Upper lobe of right lung (tissue), 1 donor: ENCODE data around the gene PKM. TPM values are rescaled to one million over a fixed set of nuclear protein-coding genes. Genes with fewer than 3 reads are reported as not detected.

ENCODE experiments used
- ATAC-seq: fragments of 200-7000 bp; cut with Tn5 transposase; one replicate; pipeline ENCODE4 v1.9.1; 2020; ENCODE audit warnings: mild to moderate bottlenecking, moderate library complexity
- DNase-seq: peaks from one replicate; pipeline ENCODE4 v3.0.0-alpha.2; 2020
- H3K27ac ChIP-seq: fragments of 200-600 bp; one replicate; pipeline ENCODE4 v1.8.0; 2022
- H3K27me3 ChIP-seq: fragments of 200-600 bp; one replicate; pipeline ENCODE4 v1.8.0; 2022; ENCODE audit warnings: mild to moderate bottlenecking
- H3K36me3 ChIP-seq: fragments of 200-600 bp; one replicate; pipeline ENCODE4 v1.8.0; 2022
- H3K4me1 ChIP-seq: fragments of 200-600 bp; one replicate; pipeline ENCODE4 v1.8.0; 2022
- H3K4me3 ChIP-seq: fragments of 200-600 bp; one replicate; pipeline ENCODE4 v1.8.0; 2022; ENCODE audit warnings: mild to moderate bottlenecking
- H3K9me3 ChIP-seq: fragments of 200-600 bp; one replicate; pipeline ENCODE4 v1.8.0; 2022
- CTCF ChIP-seq: fragments of 200-600 bp; IDR thresholded peaks from one replicate; pipeline ENCODE4 v1.8.0; 2022; ENCODE audit warnings: antibody characterized with exemption
- intact Hi-C: fragments of 100-400 bp; cut with DNase I; formaldehyde crosslinking; loops from one replicate; pipeline ENCODE4 v1.11.0; 2022
- total RNA-seq: library from RNA; stranded (reverse); fragmentation: NEBNext Ultra II Directional; extraction: Animal tissue kit (Norgen Biotek cat#: 25700); gene quantifications from one replicate; pipeline ENCODE4 v1.2.1, GENCODE V29; 2021
- donor health status: DM: no; HTN: yes; CAD: no; lungs with severe emphysema.

The PKM gene
- total RNA-seq, 1 donor from 2014 or later: 426 TPM

GRCh38 chr15:72233769-72234168 is 2.8 kb upstream of the PKM start:
- ATAC-seq (no peak), DNase-seq (no peak)
- H3K27me3 ChIP-seq: no peaks in the 10 kb centered on the region
- no peak overlapping the region for H3K27ac ChIP-seq
- TF ChIP-seq CTCF: no peak
- H3K9me3 ChIP-seq: no peaks in the 10 kb centered on the region
- intact Hi-C loops: no loop called here
- no peak overlapping the region for H3K4me3 ChIP-seq
- H3K4me1 ChIP-seq: peaks cover 22% of the 10 kb centered on the region
- no peaks in the 10 kb centered on the region for H3K36me3 ChIP-seq

- H3K27me3 ChIP-seq: no peaks in the 10 kb centered on the region
- DNase-seq: no peak
- peak; percentile 1 for ATAC-seq
- H3K9me3 ChIP-seq: no peaks in the 10 kb centered on the region
- intact Hi-C loops: no loop called here
- no peaks in the 10 kb centered on the region for H3K36me3 ChIP-seq
- peak overlapping the region; percentile 100 for H3K4me3 ChIP-seq
- H3K4me1 ChIP-seq: peaks cover 39% of the 10 kb centered on the region
- peak overlapping the region; percentile 92 for H3K27ac ChIP-seq
- no peak for TF ChIP-seq CTCF
Observed at GRCh38 chr15:72231833-72232478, 966 bp upstream of the PKM start.

- intact Hi-C loops: no loop called here
- peak; percentile 95 for DNase-seq
- Histone ChIP-seq H3K27me3 (no peaks in the 10 kb centered on the region), H3K9me3 (no peaks in the 10 kb centered on the region), H3K27ac (peak overlapping the region; percentile 92), H3K4me1 (peaks cover 54% of the 10 kb centered on the region), H3K4me3 (peak overlapping the region; percentile 100), H3K36me3 (no peaks in the 10 kb centered on the region)
- peak; percentile 76 for ATAC-seq
- no peak for TF ChIP-seq CTCF
Observed at GRCh38 chr15:72230197-72231065, 559 bp downstream of the PKM start.

GRCh38 chr15:72229947-72230196 is 1.1 kb downstream of the PKM start:
- intact Hi-C loops: no loop called here
- no peak for TF ChIP-seq CTCF
- peak overlapping the region; percentile 92 for H3K27ac ChIP-seq
- DNase-seq: no peak
- H3K27me3 ChIP-seq: no peaks in the 10 kb centered on the region
- peak overlapping the region; percentile 100 for H3K4me3 ChIP-seq
- peaks cover 56% of the 10 kb centered on the region for H3K4me1 ChIP-seq
- ATAC-seq: no peak
- H3K9me3 ChIP-seq: no peaks in the 10 kb centered on the region
- H3K36me3 ChIP-seq: no peaks in the 10 kb centered on the region

- H3K4me1 ChIP-seq: peaks cover 56% of the 10 kb centered on the region
Observed at GRCh38 chr15:72229076-72229946, 1.7 kb downstream of the PKM start.

More at GRCh38 chr15:72229076-72229946, 1.7 kb downstream of the PKM start:
- intact Hi-C loops: no loop called here
- ATAC-seq (no peak), DNase-seq (no peak)
- Histone ChIP-seq H3K9me3 (no peaks in the 10 kb centered on the region), H3K4me3 (peak overlapping the region; percentile 100), H3K36me3 (peaks cover 2% of the 10 kb centered on the region), H3K27me3 (no peaks in the 10 kb centered on the region), H3K27ac (peak overlapping the region; percentile 92)
- TF ChIP-seq CTCF: no peak
